ENCODE measurements around the gene IBTK.

IBTK gene

GRCh38 chr6:82196161-82196560 is 51.4 kb downstream of the IBTK start:
- DNase-seq: no peak
- Histone ChIP-seq H3K27ac (no peak overlapping the region), H3K4me3 (ENCODE audit: low read depth, low read length) (no peak overlapping the region), H3K36me3 (replicated peaks) (peaks cover 51% of the 10 kb centered on the region), H3K27me3 (replicated peaks) (no peaks in the 10 kb centered on the region)
- TF ChIP-seq CTCF (IDR thresholded peaks at IDR 0.05; ENCODE audit: low read depth, low read length, missing control alignments): no peak
- in situ Hi-C loops (cut with HindIII; ENCODE audit: low pct_ligation_motif_present, low sequenced_read_pairs): no loop called here

- in situ Hi-C loops (cut with HindIII; ENCODE audit: low pct_ligation_motif_present, low sequenced_read_pairs): no loop called here
- Histone ChIP-seq H3K27me3 (replicated peaks) (no peaks in the 10 kb centered on the region), H3K36me3 (replicated peaks) (peaks cover 53% of the 10 kb centered on the region), H3K4me3 (ENCODE audit: low read depth, low read length) (no peak overlapping the region), H3K27ac (no peak overlapping the region)
- DNase-seq: no peak
- TF ChIP-seq CTCF (IDR thresholded peaks at IDR 0.05; ENCODE audit: low read depth, low read length, missing control alignments): no peak
Measured at GRCh38 chr6:82195619-82196018, 51.9 kb downstream of the IBTK start.

- Histone ChIP-seq H3K36me3 (replicated peaks) (peaks cover 21% of the 10 kb centered on the region), H3K27ac (no peak overlapping the region), H3K4me3 (ENCODE audit: low read depth, low read length) (no peak overlapping the region), H3K27me3 (replicated peaks) (no peaks in the 10 kb centered on the region)
- no peak for TF ChIP-seq CTCF (IDR thresholded peaks at IDR 0.05; ENCODE audit: low read depth, low read length, missing control alignments)
- no peak for DNase-seq
- in situ Hi-C loops (cut with HindIII; ENCODE audit: low pct_ligation_motif_present, low sequenced_read_pairs): no loop called here
Measured at GRCh38 chr6:82185948-82186535, 61.5 kb downstream of the IBTK start.

- in situ Hi-C loops (cut with HindIII; ENCODE audit: low pct_ligation_motif_present, low sequenced_read_pairs): no loop called here
- Histone ChIP-seq H3K27me3 (replicated peaks) (no peaks in the 10 kb centered on the region), H3K36me3 (replicated peaks) (peaks cover 12% of the 10 kb centered on the region), H3K4me3 (ENCODE audit: low read depth, low read length) (no peak overlapping the region), H3K27ac (peak overlapping the region; percentile 75)
- TF ChIP-seq CTCF (IDR thresholded peaks at IDR 0.05; ENCODE audit: low read depth, low read length, missing control alignments): no peak
- no peak for DNase-seq
Measured at GRCh38 chr6:82183642-82184282, 63.8 kb downstream of the IBTK start.

- peak overlapping the region; percentile 77 for H3K27ac ChIP-seq
- H3K4me3 ChIP-seq (ENCODE audit: low read depth, low read length): no peak overlapping the region
- in situ Hi-C loops (cut with HindIII; ENCODE audit: low pct_ligation_motif_present, low sequenced_read_pairs): no loop called here
- TF ChIP-seq CTCF (IDR thresholded peaks at IDR 0.05; ENCODE audit: low read depth, low read length, missing control alignments): no peak
- DNase-seq: peak; percentile 80
- H3K36me3 ChIP-seq (replicated peaks): peaks cover 12% of the 10 kb centered on the region
- H3K27me3 ChIP-seq (replicated peaks): no peaks in the 10 kb centered on the region
Measured at GRCh38 chr6:82182756-82183155, 64.8 kb downstream of the IBTK start.

GRCh38 chr6:82179415-82179814 is 68.1 kb downstream of the IBTK start:
- Histone ChIP-seq H3K36me3 (replicated peaks) (peaks cover 5% of the 10 kb centered on the region), H3K27me3 (replicated peaks) (no peaks in the 10 kb centered on the region), H3K27ac (no peak overlapping the region), H3K4me3 (ENCODE audit: low read depth, low read length) (no peak overlapping the region)
- no peak for TF ChIP-seq CTCF (IDR thresholded peaks at IDR 0.05; ENCODE audit: low read depth, low read length, missing control alignments)
- no peak for DNase-seq
- in situ Hi-C loops (cut with HindIII; ENCODE audit: low pct_ligation_motif_present, low sequenced_read_pairs): no loop called here

All from brain microvascular endothelial cell (primary cell).